ENCODE results near the gene FLRT1.

Gene FLRT1

DNA sequence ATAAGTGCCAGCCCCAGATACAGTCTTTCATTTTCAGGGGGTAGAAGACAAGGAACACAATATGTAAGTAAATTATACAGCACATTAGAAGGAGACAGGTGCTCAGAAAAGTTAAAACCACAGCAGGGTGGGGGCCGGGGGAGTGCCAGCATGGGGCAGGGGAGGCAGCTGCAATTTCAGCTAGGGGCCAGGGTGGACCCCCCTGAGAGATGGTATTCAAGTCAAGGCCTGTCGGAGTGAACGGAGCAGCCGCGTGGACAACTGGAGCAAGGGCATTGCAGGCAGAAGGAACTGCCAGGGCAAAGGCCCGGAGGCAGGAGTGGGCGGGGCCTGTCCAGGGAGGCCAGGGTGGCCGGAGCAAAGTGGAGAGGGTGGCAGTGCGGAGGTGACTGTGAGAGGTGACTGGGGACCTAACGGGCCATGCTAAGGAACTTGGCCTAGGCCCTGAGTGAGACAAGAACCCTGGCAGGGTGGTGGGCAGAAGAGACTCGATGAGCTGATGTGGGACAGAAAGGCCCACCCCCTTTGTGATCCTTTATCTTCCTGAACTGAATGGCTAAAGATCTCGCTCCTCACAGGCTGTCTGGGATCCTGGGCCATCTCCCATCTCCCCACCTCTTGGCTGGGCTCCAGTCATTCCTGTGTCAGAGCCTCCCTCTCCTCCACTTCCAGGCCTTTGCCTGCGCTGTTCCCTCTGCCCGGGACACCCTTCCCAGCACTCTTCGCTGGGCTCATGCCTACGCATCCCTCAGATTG lies 22.4 kb upstream of the FLRT1 start:
- TF ChIP-seq, protein P1, sequence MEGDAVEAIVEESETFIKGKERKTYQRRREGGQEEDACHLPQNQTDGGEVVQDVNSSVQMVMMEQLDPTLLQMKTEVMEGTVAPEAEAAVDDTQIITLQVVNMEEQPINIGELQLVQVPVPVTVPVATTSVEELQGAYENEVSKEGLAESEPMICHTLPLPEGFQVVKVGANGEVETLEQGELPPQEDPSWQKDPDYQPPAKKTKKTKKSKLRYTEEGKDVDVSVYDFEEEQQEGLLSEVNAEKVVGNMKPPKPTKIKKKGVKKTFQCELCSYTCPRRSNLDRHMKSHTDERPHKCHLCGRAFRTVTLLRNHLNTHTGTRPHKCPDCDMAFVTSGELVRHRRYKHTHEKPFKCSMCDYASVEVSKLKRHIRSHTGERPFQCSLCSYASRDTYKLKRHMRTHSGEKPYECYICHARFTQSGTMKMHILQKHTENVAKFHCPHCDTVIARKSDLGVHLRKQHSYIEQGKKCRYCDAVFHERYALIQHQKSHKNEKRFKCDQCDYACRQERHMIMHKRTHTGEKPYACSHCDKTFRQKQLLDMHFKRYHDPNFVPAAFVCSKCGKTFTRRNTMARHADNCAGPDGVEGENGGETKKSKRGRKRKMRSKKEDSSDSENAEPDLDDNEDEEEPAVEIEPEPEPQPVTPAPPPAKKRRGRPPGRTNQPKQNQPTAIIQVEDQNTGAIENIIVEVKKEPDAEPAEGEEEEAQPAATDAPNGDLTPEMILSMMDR (IDR thresholded peaks at IDR 0.05; ENCODE audit: low read depth, low read length), result no peak
- H3K27ac ChIP-seq, result no peak overlapping the region
- no peaks in the 10 kb centered on the region for H3K9me3 ChIP-seq (ENCODE audit: severe bottlenecking)
- H3K4me3 ChIP-seq (ENCODE audit: low read depth, low read length), result no peak overlapping the region
- H3K36me3 ChIP-seq, result no peaks in the 10 kb centered on the region
- DNase-seq, result no peak
- H3K27me3 ChIP-seq (ENCODE audit: insufficient read depth, low read depth, severe bottlenecking), result no peaks in the 10 kb centered on the region

- Histone ChIP-seq H3K27me3 (ENCODE audit: insufficient read depth, low read depth, severe bottlenecking) (no peaks in the 10 kb centered on the region), H3K27ac (no peak overlapping the region), H3K4me3 (ENCODE audit: low read depth, low read length) (no peak overlapping the region), H3K36me3 (no peaks in the 10 kb centered on the region), H3K9me3 (ENCODE audit: severe bottlenecking) (no peaks in the 10 kb centered on the region)
- DNase-seq, result no peak
- TF ChIP-seq, protein P1 (IDR thresholded peaks at IDR 0.05; ENCODE audit: low read depth, low read length), result no peak
These were observed 21.4 kb upstream of the FLRT1 start for GRCh38 chr11:64014356-64014755.

GRCh38 chr11:64015510-64015909 lies 20.2 kb upstream of the FLRT1 start:
- H3K4me3 ChIP-seq (ENCODE audit: low read depth, low read length), result no peak overlapping the region
- no peaks in the 10 kb centered on the region for H3K9me3 ChIP-seq (ENCODE audit: severe bottlenecking)
- no peaks in the 10 kb centered on the region for H3K27me3 ChIP-seq (ENCODE audit: insufficient read depth, low read depth, severe bottlenecking)
- H3K36me3 ChIP-seq, result no peaks in the 10 kb centered on the region
- DNase-seq, result no peak
- H3K27ac ChIP-seq, result no peak overlapping the region
- TF ChIP-seq, protein P1 (IDR thresholded peaks at IDR 0.05; ENCODE audit: low read depth, low read length), result no peak

DNA sequence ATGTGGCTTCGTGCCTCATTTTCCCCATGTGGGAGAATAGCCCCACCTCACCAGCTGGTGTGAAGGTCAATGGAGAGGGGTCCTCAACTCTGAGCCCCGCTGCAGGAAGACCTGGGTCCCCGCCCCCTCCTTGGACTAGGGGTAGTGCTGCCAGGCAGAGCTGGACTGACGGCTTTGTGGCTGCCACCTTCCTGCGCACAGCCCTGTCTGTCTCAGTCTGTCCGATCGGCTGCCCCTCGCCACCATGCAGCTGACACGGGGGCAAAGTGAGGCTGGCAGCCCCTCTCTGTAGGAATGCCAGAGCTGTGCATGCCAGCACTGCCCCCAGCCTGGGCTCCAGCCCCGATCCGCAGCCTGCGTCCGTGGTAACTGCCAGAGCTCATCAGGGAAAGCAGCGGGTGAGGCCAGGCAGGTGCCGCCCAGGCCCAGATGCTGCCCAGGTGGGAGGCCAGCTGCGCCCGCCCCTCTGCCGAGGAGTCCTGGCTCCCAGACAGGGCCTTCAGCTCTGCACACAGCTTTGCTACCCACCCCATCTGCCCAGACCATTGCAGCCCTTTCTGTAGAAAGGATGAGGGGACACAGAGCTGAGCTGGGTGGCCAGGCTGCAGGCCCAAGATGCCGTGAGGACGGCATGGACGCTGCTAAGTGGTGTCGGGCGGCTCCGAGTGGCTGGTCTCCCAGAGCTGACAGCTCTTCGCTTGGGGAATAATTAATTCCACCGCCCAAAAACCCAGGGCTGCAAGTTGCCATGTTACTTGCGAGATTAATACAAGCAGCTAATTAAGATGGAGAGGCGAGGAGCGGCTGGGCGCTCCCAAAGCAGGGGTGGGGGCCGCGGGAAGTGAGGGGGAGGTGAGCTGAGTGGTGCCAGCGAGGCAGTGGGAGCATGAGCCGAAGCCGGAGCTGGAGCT lies 19.5 kb upstream of the FLRT1 start:
- Histone ChIP-seq H3K9me3 (ENCODE audit: severe bottlenecking) (no peaks in the 10 kb centered on the region), H3K36me3 (no peaks in the 10 kb centered on the region), H3K27ac (no peak overlapping the region), H3K27me3 (ENCODE audit: insufficient read depth, low read depth, severe bottlenecking) (no peaks in the 10 kb centered on the region), H3K4me3 (ENCODE audit: low read depth, low read length) (no peak overlapping the region)
- no peak for DNase-seq
- TF ChIP-seq, protein P1 (IDR thresholded peaks at IDR 0.05; ENCODE audit: low read depth, low read length), result no peak

DNA sequence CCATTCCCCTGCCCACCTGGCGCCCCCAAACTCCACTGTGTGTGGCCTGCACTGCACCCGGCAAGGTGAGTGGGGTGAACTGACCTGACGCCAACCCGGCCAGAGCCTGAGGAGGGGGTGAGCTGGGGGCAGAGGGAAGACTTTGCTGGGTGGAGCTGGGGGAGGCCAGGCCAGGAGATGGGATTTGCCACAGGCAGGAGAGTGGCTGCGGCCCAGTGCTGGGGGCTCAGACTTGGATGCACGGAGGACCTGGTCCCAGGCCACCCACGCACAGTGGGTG lies 17.8 kb upstream of the FLRT1 start:
- H3K9me3 ChIP-seq (ENCODE audit: severe bottlenecking), result no peaks in the 10 kb centered on the region
- H3K27ac ChIP-seq, result no peak overlapping the region
- no peaks in the 10 kb centered on the region for H3K36me3 ChIP-seq
- no peaks in the 10 kb centered on the region for H3K27me3 ChIP-seq (ENCODE audit: insufficient read depth, low read depth, severe bottlenecking)
- no peak overlapping the region for H3K4me3 ChIP-seq (ENCODE audit: low read depth, low read length)
- DNase-seq, result no peak
- TF ChIP-seq, protein P1 (IDR thresholded peaks at IDR 0.05; ENCODE audit: low read depth, low read length), result no peak
